Cardiac muscle cell (in vitro differentiated cells and primary cell): ENCODE measurements around the gene TUBAL3. TPM values are rescaled to one million over a fixed set of nuclear protein-coding genes. Genes with fewer than 3 reads are reported as not detected.
A peak's percentile ranks its signal among the peaks of the same experiment; 100 is the strongest.

Experiments used
- DNase-seq, 2 donors: peaks; one replicate each; pipeline versions ENCODE4 v3.0.0 to v3.0.0-alpha.2; 2010 to 2017; ENCODE audit warnings: low read depth in 1 of 2, low spot score in 1 of 2
- H3K27ac ChIP-seq: fragments of 200-600 bp; sonication (generic); 2 replicates; pipeline ENCODE4 v1.5.1; 2016
- H3K27me3 ChIP-seq: fragments of 200-600 bp; sonication (generic); 2 replicates; pipeline ENCODE4 v1.6.0; 2016; ENCODE audit warnings: control low read depth
- H3K36me3 ChIP-seq: fragments of 200-600 bp; sonication (generic); 2 replicates; pipeline ENCODE4 v1.5.1; 2016; ENCODE audit warnings: control low read depth
- H3K4me1 ChIP-seq: fragments of 200-600 bp; sonication (generic); 2 replicates; pipeline ENCODE4 v1.8.1; 2017; ENCODE audit warnings: low read depth, mild to moderate bottlenecking, mixed run types
- H3K4me3 ChIP-seq: fragments of 200-600 bp; sonication (generic); 2 replicates; pipeline ENCODE4 v1.5.1; 2016; ENCODE audit warnings: mild to moderate bottlenecking
- H3K9me3 ChIP-seq: fragments of 200-600 bp; sonication (generic); 2 replicates; pipeline ENCODE4 v1.5.1; 2017; ENCODE audit warnings: low read depth, mild to moderate bottlenecking, control low read depth
- CTCF ChIP-seq: IDR thresholded peaks from 2 replicates; pipeline ENCODE4 v1.5.1; 2012; ENCODE audit warnings: low read depth, mild to moderate bottlenecking, low read length
- polyA plus RNA-seq: library from polyadenylated mRNA; unstranded; fragments of >200 nt; fragmentation: Nextera tagmentation; extraction: Ambion mirVana; gene quantifications from 2 replicates; pipeline ENCODE4 v1.2.1, GENCODE V29; 2016
- total RNA-seq: library from RNA; depleted of rRNA; stranded (reverse); fragments of >200 nt; gene quantifications from 2 replicates; pipeline ENCODE4 v1.2.3, GENCODE V29; 2016

The TUBAL3 gene
- total and polyA plus RNA-seq, 2 experiments from 2014 or later, result not detected

GRCh38 chr10:5376450-5376849, 28.2 kb downstream of the TUBAL3 start:
- Histone ChIP-seq H3K9me3 (no peaks in the 10 kb centered on the region), H3K27me3 (no peaks in the 10 kb centered on the region), H3K4me3 (no peak overlapping the region), H3K36me3 (no peaks in the 10 kb centered on the region), H3K4me1 (no peaks in the 10 kb centered on the region), H3K27ac (no peak overlapping the region)
- TF ChIP-seq CTCF, result no peak
- peak; percentile 8 to 11 for DNase-seq

- Histone ChIP-seq H3K36me3 (no peaks in the 10 kb centered on the region), H3K9me3 (no peaks in the 10 kb centered on the region), H3K27ac (no peak overlapping the region), H3K27me3 (no peaks in the 10 kb centered on the region), H3K4me3 (no peak overlapping the region), H3K4me1 (no peaks in the 10 kb centered on the region)
- no peak for TF ChIP-seq CTCF
- DNase-seq, result no peak
These were observed 30.6 kb downstream of the TUBAL3 start for GRCh38 chr10:5373891-5374611.

- Histone ChIP-seq H3K27me3 (no peaks in the 10 kb centered on the region), H3K27ac (no peak overlapping the region), H3K4me3 (no peak overlapping the region), H3K4me1 (no peaks in the 10 kb centered on the region), H3K9me3 (no peaks in the 10 kb centered on the region), H3K36me3 (no peaks in the 10 kb centered on the region)
- TF ChIP-seq CTCF, result no peak
- DNase-seq, result no peak
These were observed 31.3 kb downstream of the TUBAL3 start for GRCh38 chr10:5373307-5373706.

GRCh38 chr10:5370493-5371352, 33.9 kb downstream of the TUBAL3 start:
- Histone ChIP-seq H3K27ac (no peak overlapping the region), H3K27me3 (no peaks in the 10 kb centered on the region), H3K36me3 (no peaks in the 10 kb centered on the region), H3K4me3 (no peak overlapping the region), H3K4me1 (peaks cover 5% of the 10 kb centered on the region), H3K9me3 (no peaks in the 10 kb centered on the region)
- no peak for DNase-seq
- no peak for TF ChIP-seq CTCF

GRCh38 chr10:5369362-5370158, 35.1 kb downstream of the TUBAL3 start:
- TF ChIP-seq CTCF, result no peak
- Histone ChIP-seq H3K36me3 (no peaks in the 10 kb centered on the region), H3K9me3 (no peaks in the 10 kb centered on the region), H3K4me3 (no peak overlapping the region), H3K27ac (no peak overlapping the region), H3K27me3 (no peaks in the 10 kb centered on the region), H3K4me1 (peaks cover 7% of the 10 kb centered on the region)
- no peak for DNase-seq
